ENCODE measurements around the gene ERCC3. TPM values are rescaled to one million over a fixed set of nuclear protein-coding genes. Genes with fewer than 3 reads are reported as not detected.
A peak's percentile ranks its signal among the peaks of the same experiment; 100 is the strongest.

The ERCC3 gene
- total and polyA plus RNA-seq, 2 of the 13 experiments (the other 11 are each of a cell fraction or from before 2014, with no cell fraction given), result 49.7 to 64.6 TPM

DNA sequence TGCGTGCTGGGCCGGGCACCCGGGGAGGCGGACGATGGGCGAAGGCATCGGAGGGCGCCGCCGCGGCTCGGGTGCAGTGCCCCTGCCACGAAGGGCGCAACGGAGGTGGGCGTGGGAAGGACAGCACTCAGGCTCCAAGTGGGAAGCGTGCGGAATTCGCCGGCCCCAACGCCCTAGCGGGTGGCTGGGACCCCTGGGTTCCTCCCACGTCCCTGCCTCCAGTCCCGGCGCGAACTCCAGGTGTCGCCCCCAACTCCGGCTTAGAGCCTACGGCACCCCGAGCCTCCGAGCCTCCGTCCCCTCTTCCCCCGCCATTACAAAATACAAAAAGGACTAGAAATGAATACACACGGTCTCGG, 75.2 kb downstream of the ERCC3 start:
- DNase-seq (ENCODE audit: low spot score) (no peak), FAIRE-seq (no peak), ATAC-seq (no peak; the same call in 2 of the 3 replicates)
- peaks cover 10% of the 10 kb centered on the region for H3K4me1 ChIP-seq (ENCODE audit: insufficient read depth, low read length)
- no peak overlapping the region for H2AFZ ChIP-seq (ENCODE audit: low read length)
- H4K20me1 ChIP-seq (ENCODE audit: insufficient read depth, low read length), result no peaks in the 10 kb centered on the region
- ChIA-PET POLR2A (no interaction called here), CTCF (ENCODE audit: low intra/inter-chr PET ratio, low total read pairs) (no interaction called here)
- peak overlapping the region; percentile 91 for H3K4me2 ChIP-seq (ENCODE audit: low read depth, low read length)
- no peaks in the 10 kb centered on the region for H3K9me3 ChIP-seq (ENCODE audit: low read length)
- H3K36me3 ChIP-seq (replicated peaks in 1 of 2; ENCODE audit: control insufficient read depth in 1 of 2, insufficient read depth in 2 of 2, low read length in 2 of 2), result no peaks in the 10 kb centered on the region
- BruUV-seq (replicated peaks), result no TSS peak
- H3K27ac ChIP-seq (ENCODE audit: extremely low read length, insufficient read depth, low read length), result no peak overlapping the region
- intact Hi-C loops (cut with micrococcal nuclease; ENCODE audit: unreplicated experiment) (no loop called here), in situ Hi-C loops (cut with HindIII; ENCODE audit: extremely low pct_ligation_motif_present, low pct_unique_long_range_greater_than_20kb) (no loop called here)
- no peaks in the 10 kb centered on the region for H3K79me2 ChIP-seq (ENCODE audit: insufficient read depth, low read length)
- 37% methylated on average over 35 of the region's 35 CpGs for WGBS (ENCODE audit: low lambda C conversion rate)
- peaks cover 20 to 58% of the 10 kb centered on the region in 2 experiments for H3K27me3 ChIP-seq (ENCODE audit: control insufficient read depth in 1 of 2, insufficient read depth in 2 of 2, low read length in 2 of 2)
- peak overlapping the region; percentile 30 to 69 (median 66); a peak in 4 of 6 replicates for H3K4me3 ChIP-seq (replicated peaks in 1 of 3; ENCODE audit: insufficient read depth in 1 of 3, low read depth in 2 of 3, low read length in 3 of 3)
- no peak overlapping the region for H3K9ac ChIP-seq (ENCODE audit: insufficient read depth, low read depth, low read length)
- TF ChIP-seq NCOA1 (CRISPR knock-in tag; IDR thresholded peaks at IDR 0.05), result no peak
- TF ChIP-seq ZNF737 (CRISPR knock-in tag; IDR thresholded peaks at IDR 0.05; ENCODE audit: borderline replicate concordance), result no peak
- TF ChIP-seq ZNF839 (CRISPR knock-in tag; IDR thresholded peaks at IDR 0.05; ENCODE audit: borderline replicate concordance), result 0 out of 2 replicates have a peak, but pooled peaks have one; percentile 36
- TF ChIP-seq HNF4G (IDR thresholded peaks at IDR 0.05; ENCODE audit: borderline replicate concordance, low read depth, low read length), result no peak
- TF ChIP-seq HNF4G (CRISPR knock-in tag; IDR thresholded peaks at IDR 0.05; ENCODE audit: borderline replicate concordance, low read depth), result no peak
- TF ChIP-seq, protein P1, sequence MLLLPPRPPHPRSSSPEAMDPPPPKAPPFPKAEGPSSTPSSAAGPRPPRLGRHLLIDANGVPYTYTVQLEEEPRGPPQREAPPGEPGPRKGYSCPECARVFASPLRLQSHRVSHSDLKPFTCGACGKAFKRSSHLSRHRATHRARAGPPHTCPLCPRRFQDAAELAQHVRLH (CRISPR knock-in tag; IDR thresholded peaks at IDR 0.05; ENCODE audit: borderline replicate concordance, low read depth), result no peak
- TF ChIP-seq ZNF10 (CRISPR knock-in tag; IDR thresholded peaks at IDR 0.05; ENCODE audit: borderline replicate concordance, low read depth), result no peak
- TF ChIP-seq, protein P2, sequence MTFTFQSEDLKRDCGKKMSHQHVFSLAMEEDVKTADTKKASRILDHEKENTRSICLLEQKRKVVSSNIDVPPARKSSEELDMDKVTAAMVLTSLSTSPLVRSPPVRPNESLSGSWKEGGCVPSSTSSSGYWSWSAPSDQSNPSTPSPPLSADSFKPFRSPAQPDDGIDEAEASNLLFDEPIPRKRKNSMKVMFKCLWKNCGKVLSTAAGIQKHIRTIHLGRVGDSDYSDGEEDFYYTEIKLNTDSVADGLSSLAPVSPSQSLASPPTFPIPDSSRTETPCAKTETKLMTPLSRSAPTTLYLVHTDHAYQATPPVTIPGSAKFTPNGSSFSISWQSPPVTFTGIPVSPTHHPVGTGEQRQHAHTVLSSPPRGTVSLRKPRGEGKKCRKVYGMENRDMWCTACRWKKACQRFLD (CRISPR knock-in tag; IDR thresholded peaks at IDR 0.05; ENCODE audit: borderline replicate concordance), result no peak
- TF ChIP-seq, protein P3, sequence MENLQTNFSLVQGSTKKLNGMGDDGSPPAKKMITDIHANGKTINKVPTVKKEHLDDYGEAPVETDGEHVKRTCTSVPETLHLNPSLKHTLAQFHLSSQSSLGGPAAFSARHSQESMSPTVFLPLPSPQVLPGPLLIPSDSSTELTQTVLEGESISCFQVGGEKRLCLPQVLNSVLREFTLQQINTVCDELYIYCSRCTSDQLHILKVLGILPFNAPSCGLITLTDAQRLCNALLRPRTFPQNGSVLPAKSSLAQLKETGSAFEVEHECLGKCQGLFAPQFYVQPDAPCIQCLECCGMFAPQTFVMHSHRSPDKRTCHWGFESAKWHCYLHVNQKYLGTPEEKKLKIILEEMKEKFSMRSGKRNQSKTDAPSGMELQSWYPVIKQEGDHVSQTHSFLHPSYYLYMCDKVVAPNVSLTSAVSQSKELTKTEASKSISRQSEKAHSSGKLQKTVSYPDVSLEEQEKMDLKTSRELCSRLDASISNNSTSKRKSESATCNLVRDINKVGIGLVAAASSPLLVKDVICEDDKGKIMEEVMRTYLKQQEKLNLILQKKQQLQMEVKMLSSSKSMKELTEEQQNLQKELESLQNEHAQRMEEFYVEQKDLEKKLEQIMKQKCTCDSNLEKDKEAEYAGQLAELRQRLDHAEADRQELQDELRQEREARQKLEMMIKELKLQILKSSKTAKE (CRISPR knock-in tag; IDR thresholded peaks at IDR 0.05; ENCODE audit: borderline replicate concordance), result no peak
- TF ChIP-seq, protein P4, sequence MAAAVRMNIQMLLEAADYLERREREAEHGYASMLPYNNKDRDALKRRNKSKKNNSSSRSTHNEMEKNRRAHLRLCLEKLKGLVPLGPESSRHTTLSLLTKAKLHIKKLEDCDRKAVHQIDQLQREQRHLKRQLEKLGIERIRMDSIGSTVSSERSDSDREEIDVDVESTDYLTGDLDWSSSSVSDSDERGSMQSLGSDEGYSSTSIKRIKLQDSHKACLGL (CRISPR knock-in tag; IDR thresholded peaks at IDR 0.05), result no peak
- TF ChIP-seq, protein P5, sequence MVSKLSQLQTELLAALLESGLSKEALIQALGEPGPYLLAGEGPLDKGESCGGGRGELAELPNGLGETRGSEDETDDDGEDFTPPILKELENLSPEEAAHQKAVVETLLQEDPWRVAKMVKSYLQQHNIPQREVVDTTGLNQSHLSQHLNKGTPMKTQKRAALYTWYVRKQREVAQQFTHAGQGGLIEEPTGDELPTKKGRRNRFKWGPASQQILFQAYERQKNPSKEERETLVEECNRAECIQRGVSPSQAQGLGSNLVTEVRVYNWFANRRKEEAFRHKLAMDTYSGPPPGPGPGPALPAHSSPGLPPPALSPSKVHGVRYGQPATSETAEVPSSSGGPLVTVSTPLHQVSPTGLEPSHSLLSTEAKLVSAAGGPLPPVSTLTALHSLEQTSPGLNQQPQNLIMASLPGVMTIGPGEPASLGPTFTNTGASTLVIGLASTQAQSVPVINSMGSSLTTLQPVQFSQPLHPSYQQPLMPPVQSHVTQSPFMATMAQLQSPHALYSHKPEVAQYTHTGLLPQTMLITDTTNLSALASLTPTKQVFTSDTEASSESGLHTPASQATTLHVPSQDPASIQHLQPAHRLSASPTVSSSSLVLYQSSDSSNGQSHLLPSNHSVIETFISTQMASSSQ (IDR thresholded peaks at IDR 0.05; ENCODE audit: low read depth), result no peak
- TF ChIP-seq, protein P5 (CRISPR knock-in tag; IDR thresholded peaks at IDR 0.05; ENCODE audit: borderline replicate concordance), result no peak
- TF ChIP-seq, protein P6, sequence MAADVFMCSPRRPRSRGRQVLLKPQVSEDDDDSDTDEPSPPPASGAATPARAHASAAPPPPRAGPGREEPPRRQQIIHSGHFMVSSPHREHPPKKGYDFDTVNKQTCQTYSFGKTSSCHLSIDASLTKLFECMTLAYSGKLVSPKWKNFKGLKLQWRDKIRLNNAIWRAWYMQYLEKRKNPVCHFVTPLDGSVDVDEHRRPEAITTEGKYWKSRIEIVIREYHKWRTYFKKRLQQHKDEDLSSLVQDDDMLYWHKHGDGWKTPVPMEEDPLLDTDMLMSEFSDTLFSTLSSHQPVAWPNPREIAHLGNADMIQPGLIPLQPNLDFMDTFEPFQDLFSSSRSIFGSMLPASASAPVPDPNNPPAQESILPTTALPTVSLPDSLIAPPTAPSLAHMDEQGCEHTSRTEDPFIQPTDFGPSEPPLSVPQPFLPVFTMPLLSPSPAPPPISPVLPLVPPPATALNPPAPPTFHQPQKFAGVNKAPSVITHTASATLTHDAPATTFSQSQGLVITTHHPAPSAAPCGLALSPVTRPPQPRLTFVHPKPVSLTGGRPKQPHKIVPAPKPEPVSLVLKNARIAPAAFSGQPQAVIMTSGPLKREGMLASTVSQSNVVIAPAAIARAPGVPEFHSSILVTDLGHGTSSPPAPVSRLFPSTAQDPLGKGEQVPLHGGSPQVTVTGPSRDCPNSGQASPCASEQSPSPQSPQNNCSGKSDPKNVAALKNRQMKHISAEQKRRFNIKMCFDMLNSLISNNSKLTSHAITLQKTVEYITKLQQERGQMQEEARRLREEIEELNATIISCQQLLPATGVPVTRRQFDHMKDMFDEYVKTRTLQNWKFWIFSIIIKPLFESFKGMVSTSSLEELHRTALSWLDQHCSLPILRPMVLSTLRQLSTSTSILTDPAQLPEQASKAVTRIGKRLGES (CRISPR knock-in tag; IDR thresholded peaks at IDR 0.05; ENCODE audit: borderline replicate concordance), result no peak
